HG02970 (cell line): Measurements from ENCODE around the gene HOXD1.

Source experiments
- ATAC-seq: cut with Tn5 transposase; IDR thresholded peaks from one replicate; pipeline ENCODE4 v1.9.1; 2021; ENCODE audit warnings: mild to moderate bottlenecking, moderate library complexity, moderate number of reproducible peaks; ENCODE audit not compliant: unreplicated experiment, low FRiP score

Gene HOXD1

GRCh38 chr2:176164611-176165369 is 23.7 kb upstream of the HOXD1 start:
- ATAC-seq, result no peak

GRCh38 chr2:176165370-176166050 is 23.0 kb upstream of the HOXD1 start:
- no peak for ATAC-seq

- no peak for ATAC-seq
These were observed 22.2 kb upstream of the HOXD1 start for GRCh38 chr2:176166272-176166671.

- no peak for ATAC-seq
These were observed 21.1 kb upstream of the HOXD1 start for GRCh38 chr2:176167398-176167797.

GRCh38 chr2:176169181-176169580 is 19.3 kb upstream of the HOXD1 start:
- ATAC-seq, result no peak

DNA sequence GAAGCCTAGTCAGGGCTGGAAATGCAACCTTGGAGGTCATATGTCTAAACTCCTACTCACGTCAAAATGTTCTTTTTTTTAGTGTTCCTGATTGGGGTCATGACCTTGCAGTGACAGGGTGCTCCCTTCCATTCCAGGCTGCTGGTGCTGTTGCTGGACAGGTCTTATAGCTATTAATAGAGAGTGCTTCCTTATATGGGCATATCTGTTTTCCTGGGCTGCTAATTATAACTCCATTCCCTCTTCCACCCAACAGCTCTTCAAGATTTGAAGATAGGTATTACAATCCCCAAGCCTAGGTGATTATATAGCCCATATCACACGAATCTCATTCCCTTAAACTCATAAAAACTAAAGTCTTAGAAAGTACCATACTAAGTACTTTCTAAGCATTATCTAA is 18.8 kb upstream of the HOXD1 start:
- ATAC-seq, result no peak

DNA sequence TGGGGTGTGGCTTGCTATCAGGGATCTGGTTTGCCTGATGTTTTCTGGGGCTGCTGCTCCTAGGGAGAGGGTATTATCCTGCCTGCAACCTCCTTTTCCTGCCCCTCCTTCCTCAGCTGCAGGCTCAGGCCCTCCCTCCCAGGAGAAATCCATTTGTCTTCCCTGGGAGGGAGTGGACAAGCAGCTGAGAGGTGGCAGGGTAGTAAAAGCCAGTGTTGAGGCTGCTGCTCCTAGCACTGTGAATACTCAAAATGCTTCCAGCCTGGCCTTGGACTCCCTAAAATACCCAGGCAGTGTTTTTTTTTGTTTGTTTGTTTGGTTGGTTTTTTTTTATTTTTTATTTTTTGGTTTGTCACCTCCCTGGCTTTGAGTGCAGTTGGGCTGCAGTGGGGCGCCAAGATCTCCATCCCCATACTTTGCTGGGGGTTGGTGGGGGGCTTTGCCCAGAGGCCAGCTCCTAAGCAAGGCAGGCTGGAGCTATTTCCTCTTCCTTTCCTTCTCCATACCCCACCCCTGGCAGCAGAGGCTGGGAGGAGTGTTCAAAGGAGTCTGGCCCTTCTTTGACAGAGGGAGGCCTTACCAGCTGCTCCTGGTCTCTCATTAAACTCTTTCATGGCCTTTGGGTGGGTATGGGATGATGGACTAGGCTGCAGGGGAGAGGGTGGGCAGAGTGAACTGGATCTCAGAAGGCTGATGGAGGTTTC is 17.7 kb upstream of the HOXD1 start:
- ATAC-seq, result no peak

DNA sequence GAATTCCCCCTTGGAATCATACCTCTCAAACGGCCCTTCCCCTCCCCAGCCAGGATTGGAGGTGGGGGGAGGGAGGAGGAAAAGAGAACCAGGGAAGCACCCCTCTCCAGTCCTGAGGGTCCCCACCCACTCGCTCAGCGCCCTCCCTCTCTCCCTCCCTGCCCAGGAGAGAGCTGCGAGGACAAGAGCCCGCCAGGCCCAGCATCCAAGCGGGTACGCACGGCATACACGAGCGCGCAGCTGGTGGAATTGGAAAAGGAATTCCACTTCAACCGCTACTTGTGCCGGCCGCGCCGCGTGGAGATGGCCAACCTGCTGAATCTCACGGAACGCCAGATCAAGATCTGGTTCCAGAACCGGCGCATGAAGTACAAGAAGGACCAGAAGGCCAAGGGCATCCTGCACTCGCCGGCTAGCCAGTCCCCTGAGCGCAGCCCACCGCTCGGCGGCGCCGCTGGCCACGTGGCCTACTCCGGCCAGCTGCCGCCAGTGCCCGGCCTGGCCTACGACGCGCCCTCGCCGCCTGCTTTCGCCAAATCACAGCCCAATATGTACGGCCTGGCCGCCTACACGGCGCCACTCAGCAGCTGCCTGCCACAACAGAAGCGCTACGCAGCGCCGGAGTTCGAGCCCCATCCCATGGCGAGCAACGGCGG is 17.0 kb upstream of the HOXD1 start:
- ATAC-seq, result no peak

DNA sequence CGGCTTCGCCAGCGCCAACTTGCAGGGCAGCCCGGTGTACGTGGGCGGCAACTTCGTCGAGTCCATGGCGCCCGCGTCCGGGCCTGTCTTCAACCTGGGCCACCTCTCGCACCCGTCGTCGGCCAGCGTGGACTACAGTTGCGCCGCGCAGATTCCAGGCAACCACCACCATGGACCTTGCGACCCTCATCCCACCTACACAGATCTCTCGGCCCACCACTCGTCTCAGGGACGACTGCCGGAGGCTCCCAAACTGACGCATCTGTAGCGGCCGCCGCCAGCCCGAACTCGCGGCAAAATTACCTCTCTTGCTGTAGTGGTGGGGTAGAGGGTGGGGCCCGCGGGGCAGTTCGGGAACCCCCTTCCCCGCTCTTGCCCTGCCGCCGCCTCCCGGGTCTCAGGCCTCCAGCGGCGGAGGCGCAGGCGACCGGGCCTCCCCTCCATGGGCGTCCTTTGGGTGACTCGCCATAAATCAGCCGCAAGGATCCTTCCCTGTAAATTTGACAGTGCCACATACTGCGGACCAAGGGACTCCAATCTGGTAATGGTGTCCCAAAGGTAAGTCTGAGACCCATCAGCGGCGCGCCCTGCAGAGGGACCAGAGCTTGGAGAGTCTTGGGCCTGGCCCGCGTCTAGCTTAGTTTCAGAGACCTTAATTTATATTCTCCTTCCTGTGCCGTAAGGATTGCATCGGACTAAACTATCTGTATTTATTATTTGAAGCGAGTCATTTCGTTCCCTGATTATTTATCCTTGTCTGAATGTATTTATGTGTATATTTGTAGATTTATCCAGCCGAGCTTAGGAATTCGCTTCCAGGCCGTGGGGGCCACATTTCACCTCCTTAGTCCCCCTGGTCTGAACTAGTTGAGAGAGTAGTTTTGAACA is 16.2 kb upstream of the HOXD1 start:
- ATAC-seq, result no peak

DNA sequence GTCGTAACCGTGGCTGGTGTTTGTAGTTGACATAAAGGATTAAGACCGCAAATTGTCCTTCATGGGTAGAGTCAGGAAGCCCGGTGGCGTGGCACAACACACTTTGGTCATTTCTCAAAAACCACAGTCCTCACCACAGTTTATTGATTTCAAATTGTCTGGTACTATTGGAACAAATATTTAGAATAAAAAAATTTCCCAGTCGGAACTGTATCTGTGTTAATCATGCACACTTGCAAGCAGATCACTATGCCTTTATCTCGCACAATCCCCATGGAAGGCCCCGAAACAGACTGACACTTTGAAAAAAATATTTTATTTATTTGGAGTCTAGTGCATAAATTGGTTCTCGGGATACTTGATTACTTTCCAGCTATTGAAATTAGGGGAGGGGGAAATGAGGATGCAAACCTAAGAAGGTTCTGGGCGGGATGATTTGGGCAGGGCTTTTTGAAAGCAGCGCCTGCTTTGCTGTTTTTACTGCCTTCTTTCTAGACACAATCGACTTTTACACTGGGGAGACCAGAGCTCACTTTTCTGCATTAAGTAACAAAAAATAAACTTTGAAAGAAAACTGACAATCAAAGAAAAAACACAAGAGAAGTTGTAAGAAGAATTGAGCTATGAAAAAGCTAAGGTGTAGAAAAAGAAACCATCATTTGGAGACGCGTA is 15.4 kb upstream of the HOXD1 start:
- no peak for ATAC-seq

DNA sequence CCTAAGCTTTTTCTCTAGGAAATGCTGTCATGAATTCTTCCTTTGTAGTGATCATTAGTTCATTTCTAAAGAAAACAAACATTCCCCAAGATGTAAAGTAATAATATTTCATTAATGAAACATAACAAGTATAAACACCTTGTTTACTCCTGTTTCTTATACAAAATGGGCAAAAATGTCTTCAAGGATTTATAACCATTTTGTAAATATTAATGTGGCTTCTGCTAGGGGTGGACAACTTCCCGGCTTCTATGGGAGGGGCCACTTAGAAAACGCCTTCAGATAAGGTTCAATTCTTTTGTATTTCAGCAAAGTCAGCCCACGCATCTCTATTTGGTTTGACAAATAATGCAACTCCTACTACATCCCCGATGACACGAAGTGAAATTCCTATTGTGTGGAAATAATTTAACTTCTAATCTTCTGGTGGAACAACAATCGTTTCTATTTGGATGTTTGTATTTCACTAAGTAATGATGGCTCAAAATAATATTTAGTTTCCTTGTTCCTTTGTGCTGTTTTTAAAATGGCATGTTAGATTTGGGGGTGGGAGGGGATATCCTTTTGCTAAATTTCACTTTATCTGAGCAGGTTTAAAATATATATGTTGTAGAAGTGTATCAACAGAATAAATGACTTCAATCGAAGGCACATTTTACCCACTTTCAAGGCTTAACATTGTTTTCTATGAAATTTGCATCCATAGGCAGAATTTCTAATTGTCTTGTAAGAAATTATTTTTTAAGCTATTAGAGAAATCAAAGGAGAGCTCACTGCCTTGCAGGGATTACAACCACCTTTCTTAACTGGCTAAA is 14.7 kb upstream of the HOXD1 start:
- no peak for ATAC-seq

- no peak for ATAC-seq
These were observed 14.1 kb upstream of the HOXD1 start for GRCh38 chr2:176174382-176174823.

GRCh38 chr2:176174824-176175708 is 13.4 kb upstream of the HOXD1 start:
- no peak for ATAC-seq

DNA sequence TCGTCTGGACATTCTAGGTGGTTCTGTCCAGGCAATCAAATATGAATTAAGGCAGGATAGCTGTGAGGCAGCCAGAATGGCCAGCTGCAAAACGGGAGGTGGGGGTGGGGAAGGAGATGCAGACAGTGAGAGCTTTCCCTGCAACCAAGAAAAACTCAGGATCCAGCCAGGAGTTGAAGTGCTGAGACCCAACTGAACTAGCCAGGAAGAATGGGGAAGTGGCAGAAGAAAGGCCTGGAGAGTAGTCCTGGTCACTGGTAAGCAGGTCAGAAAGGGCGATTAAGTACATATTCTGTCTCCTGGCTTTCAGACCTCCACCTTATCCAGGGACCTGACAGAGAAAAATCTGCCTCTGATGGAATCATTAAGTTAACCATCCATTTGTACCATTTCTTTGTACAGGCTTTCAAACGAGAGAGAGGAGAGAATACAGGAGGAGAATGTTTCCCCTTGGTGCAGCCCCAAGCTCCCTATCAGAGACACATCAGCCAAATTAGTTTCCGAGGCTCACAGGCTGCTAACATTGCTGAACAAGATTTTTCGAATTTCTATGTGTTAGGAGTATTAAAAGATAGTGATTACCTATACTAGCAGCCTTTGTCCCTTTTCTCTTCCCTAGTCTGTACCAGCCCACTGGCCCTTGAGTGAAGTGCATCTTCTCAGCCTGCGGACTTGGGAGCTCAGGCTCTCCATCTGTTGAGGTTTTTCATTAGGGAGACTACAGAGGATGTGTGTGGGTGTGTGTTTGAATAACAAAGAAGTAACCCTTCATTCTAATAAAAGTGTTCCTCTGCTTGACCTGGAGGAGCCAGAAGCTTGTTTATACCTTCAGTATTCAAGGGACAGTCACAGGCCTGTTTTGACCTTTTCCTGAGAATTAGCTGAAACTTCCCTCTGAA is 12.5 kb upstream of the HOXD1 start:
- ATAC-seq, result no peak

DNA sequence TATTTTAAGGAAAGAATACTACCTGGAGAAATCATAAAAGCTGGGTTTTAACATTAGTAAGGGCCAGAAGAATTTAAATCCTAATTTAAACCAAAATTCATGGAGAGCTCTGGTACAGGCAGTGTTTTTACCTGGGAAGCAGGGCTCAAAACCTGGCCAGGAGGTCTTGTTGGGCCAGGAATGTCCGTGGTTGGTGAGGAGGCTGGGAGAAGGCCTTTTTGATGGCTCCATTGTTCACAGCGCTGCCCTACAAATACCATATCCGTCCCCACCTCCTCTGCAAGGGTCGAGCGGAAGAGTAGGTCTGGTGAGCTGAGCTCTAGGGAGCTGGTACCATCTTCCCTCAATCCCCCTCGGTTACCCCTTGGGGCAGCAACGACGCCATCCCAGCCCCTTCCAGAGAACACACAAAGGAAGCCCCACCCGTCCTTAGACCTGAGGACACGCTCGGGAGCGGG is 10.9 kb upstream of the HOXD1 start:
- no peak for ATAC-seq

- no peak for ATAC-seq
These were observed 10.3 kb upstream of the HOXD1 start for GRCh38 chr2:176178038-176178756.
